Neural cell (in vitro differentiated cells): ENCODE results near the gene LSM5. TPM values are rescaled to one million over a fixed set of nuclear protein-coding genes. Genes with fewer than 3 reads are reported as not detected.

Experiments used
- H2AFZ ChIP-seq: fragments of 200-600, 300-800 bp; sonication (generic), shearing (Covaris generic); 2 replicates; pipeline ENCODE4 v1.6.0; 2014; ENCODE audit warnings: low read depth, mild to moderate bottlenecking, antibody characterized with exemption, low read length, moderate library complexity
- H3F3A ChIP-seq: fragments of 200-600 bp; shearing (Covaris generic); 2 replicates; pipeline ENCODE4 v1.6.1; 2016; ENCODE audit warnings: mild to moderate bottlenecking, moderate library complexity, mixed read lengths, antibody characterized with exemption, low read length; ENCODE audit not compliant: insufficient read depth, poor library complexity, severe bottlenecking
- H3K27ac ChIP-seq: fragments of 200-600, 300-800 bp; sonication (generic), shearing (Covaris generic); 2 replicates; pipeline ENCODE4 v1.5.1; 2014; ENCODE audit warnings: mild to moderate bottlenecking, low read length, moderate library complexity
- H3K27me3 ChIP-seq: fragments of 300-800, 200-600 bp; sonication (generic), shearing (Covaris generic); 2 replicates; pipeline ENCODE4 v1.6.0; 2014; ENCODE audit warnings: mild to moderate bottlenecking, low read depth, low read length, moderate library complexity; ENCODE audit not compliant: insufficient read depth
- H3K36me3 ChIP-seq: fragments of 300-800, 200-600 bp; sonication (generic), shearing (Covaris generic); 2 replicates; pipeline ENCODE4 v1.5.1; 2014; ENCODE audit warnings: mild to moderate bottlenecking, antibody characterized with exemption, low read length, moderate library complexity; ENCODE audit not compliant: insufficient read depth
- H3K4me2 ChIP-seq: fragments of 300-800, 200-600 bp; sonication (generic), shearing (Covaris generic); 2 replicates; pipeline ENCODE4 v1.6.0; 2014; ENCODE audit warnings: mild to moderate bottlenecking, low read length
- H3K4me3 ChIP-seq: fragments of 300-800, 200-600 bp; sonication (generic), shearing (Covaris generic); 2 replicates; pipeline ENCODE4 v1.5.1; 2014; ENCODE audit warnings: mild to moderate bottlenecking, low read length, moderate library complexity
- H3K79me2 ChIP-seq: fragments of 200-600 bp; shearing (Covaris generic); replicated peaks from 2 replicates; pipeline ENCODE4 v1.6.0; 2014; ENCODE audit warnings: mild to moderate bottlenecking, low read length, moderate library complexity; ENCODE audit not compliant: insufficient read depth
- H3K9ac ChIP-seq: fragments of 300-800, 200-600 bp; sonication (generic), shearing (Covaris generic); 2 replicates; pipeline ENCODE4 v1.6.1; 2016; ENCODE audit warnings: mild to moderate bottlenecking, low read length, mixed read lengths
- H3K9me2 ChIP-seq: fragments of 200-600 bp; shearing (Covaris generic); 2 replicates; pipeline ENCODE4 v1.6.1; 2016; ENCODE audit warnings: mild to moderate bottlenecking, low read length, mixed read lengths; ENCODE audit not compliant: insufficient read depth
- H3K9me3 ChIP-seq: fragments of 200-600, 300-800 bp; sonication (generic), shearing (Covaris generic); 2 replicates; pipeline ENCODE4 v1.6.1; 2016; ENCODE audit warnings: mild to moderate bottlenecking, mixed run types, low read length, moderate library complexity, mixed read lengths
- H4K20me1 ChIP-seq: fragments of 200-600 bp; shearing (Covaris generic); 2 replicates; pipeline ENCODE4 v1.6.1; 2016; ENCODE audit warnings: mild to moderate bottlenecking, mixed run types; ENCODE audit not compliant: insufficient read depth
- CTCF ChIP-seq: fragments of 450-650 bp; IDR thresholded peaks from 2 replicates; pipeline ENCODE4 v1.5.1; 2014; ENCODE audit warnings: antibody characterized with exemption, mild to moderate bottlenecking, moderate library complexity; ENCODE audit not compliant: poor library complexity, severe bottlenecking
- EP300 ChIP-seq: fragments of 450-650 bp; conservative IDR thresholded peaks from 2 replicates; pipeline ENCODE4 v1.6.1; 2014; ENCODE audit warnings: antibody characterized with exemption, mild to moderate bottlenecking, moderate library complexity; ENCODE audit not compliant: poor library complexity, severe bottlenecking
- EZH2 ChIP-seq: fragments of 200-600, 300-800 bp; shearing (Covaris generic), sonication (generic); IDR thresholded peaks from 2 replicates; pipeline ENCODE4 v1.6.1; 2014; ENCODE audit warnings: antibody characterized with exemption, low read length, borderline replicate concordance, mild to moderate bottlenecking; ENCODE audit not compliant: insufficient read depth, poor library complexity, severe bottlenecking
- MXI1 ChIP-seq: fragments of 450-650 bp; conservative IDR thresholded peaks from 2 replicates; pipeline ENCODE4 v1.6.1; 2014; ENCODE audit warnings: antibody characterized with exemption, mild to moderate bottlenecking; ENCODE audit not compliant: poor library complexity, severe bottlenecking
- POLR2AphosphoS5 ChIP-seq: IDR thresholded peaks from 2 replicates; pipeline ENCODE4 v1.6.1; 2012
- RAD21 ChIP-seq: fragments of 450-650 bp; conservative IDR thresholded peaks from 2 replicates; pipeline ENCODE4 v1.6.1; 2014; ENCODE audit warnings: antibody characterized with exemption, mild to moderate bottlenecking, moderate library complexity
- REST ChIP-seq: IDR thresholded peaks from 2 replicates; pipeline ENCODE4 v1.6.1; 2012; ENCODE audit warnings: borderline replicate concordance
- SMC3 ChIP-seq: fragments of 450-650 bp; conservative IDR thresholded peaks from 2 replicates; pipeline ENCODE4 v1.6.1; 2014; ENCODE audit warnings: antibody characterized with exemption, mild to moderate bottlenecking, moderate library complexity; ENCODE audit not compliant: poor library complexity
- TAF1 ChIP-seq: IDR thresholded peaks from 2 replicates; pipeline ENCODE4 v1.6.1; 2012; ENCODE audit warnings: low read depth
- polyA plus RNA-seq: library from polyadenylated mRNA; depleted of rRNA; stranded (reverse); fragments of >200 nt; gene quantifications from 2 replicates; pipeline ENCODE4 v1.2.3, GENCODE V29; 2014

LSM5 gene
- polyA plus RNA-seq, 1 donor from 2014 or later = 100 TPM

GRCh38 chr7:32458025-32458424 is 32.2 kb downstream of the LSM5 start:
- Histone ChIP-seq H3K9ac (no peak overlapping the region), H3F3A (no peaks in the 10 kb centered on the region), H4K20me1 (no peaks in the 10 kb centered on the region), H3K36me3 (no peaks in the 10 kb centered on the region), H3K27me3 (no peaks in the 10 kb centered on the region), H3K4me2 (no peak overlapping the region), H3K4me3 (no peak overlapping the region), H3K9me3 (no peaks in the 10 kb centered on the region), H3K9me2 (no peaks in the 10 kb centered on the region), H3K79me2 (no peaks in the 10 kb centered on the region), H3K27ac (no peak overlapping the region), H2AFZ (no peak overlapping the region)
- TF ChIP-seq CTCF (no peak), MXI1 (no peak), REST (no peak), POLR2AphosphoS5 (no peak), EZH2 (no peak), RAD21 (no peak), SMC3 (no peak), TAF1 (no peak), EP300 (no peak)

- H3K9me2 ChIP-seq = no peaks in the 10 kb centered on the region
- no peak overlapping the region for H3K4me3 ChIP-seq
- no peaks in the 10 kb centered on the region for H4K20me1 ChIP-seq
- no peaks in the 10 kb centered on the region for H3K9me3 ChIP-seq
- H2AFZ ChIP-seq = no peak overlapping the region
- no peak overlapping the region for H3K4me2 ChIP-seq
- H3F3A ChIP-seq = no peaks in the 10 kb centered on the region
- TF ChIP-seq POLR2AphosphoS5 (no peak), SMC3 (no peak), CTCF (no peak), EP300 (no peak), REST (no peak), RAD21 (no peak), MXI1 (no peak), EZH2 (no peak), TAF1 (no peak)
- no peaks in the 10 kb centered on the region for H3K36me3 ChIP-seq
- H3K9ac ChIP-seq = no peak overlapping the region
- no peaks in the 10 kb centered on the region for H3K79me2 ChIP-seq
- no peaks in the 10 kb centered on the region for H3K27me3 ChIP-seq
- H3K27ac ChIP-seq = peak overlapping the region; percentile 23
These were observed 36.7 kb downstream of the LSM5 start for GRCh38 chr7:32453341-32454011.
